Neuronal stem cell (in vitro differentiated cells): Measurements from ENCODE around the gene ABCC1.
"Not testable (repeated sequence)": the region's sequence is repeated elsewhere in the genome, so short reads cannot be mapped to it uniquely, and the experiment has no call there.

Source experiments
- DNase-seq: peaks from one replicate; pipeline ENCODE4 v3.0.0-alpha.2; 2013; ENCODE audit warnings: low spot score
- H2AFZ ChIP-seq: one replicate; pipeline ENCODE4 v1.6.1; 2013; ENCODE audit warnings: mild to moderate bottlenecking, low read length, inconsistent platforms
- H2AK5ac ChIP-seq: 2 replicates; pipeline ENCODE4 v1.6.1; 2013; ENCODE audit warnings: low read depth, mild to moderate bottlenecking, inconsistent platforms, low read length, moderate library complexity, mixed read lengths
- H2BK120ac ChIP-seq: 2 replicates; pipeline ENCODE4 v1.6.1; 2013; ENCODE audit warnings: low read depth, mild to moderate bottlenecking, inconsistent platforms, low read length, moderate library complexity, mixed read lengths
- H2BK12ac ChIP-seq: one replicate; pipeline ENCODE4 v1.6.1; 2013; ENCODE audit warnings: low read length, inconsistent platforms
- H2BK15ac ChIP-seq: 2 replicates; pipeline ENCODE4 v1.6.1; 2013; ENCODE audit warnings: mild to moderate bottlenecking, low read length, inconsistent platforms, mixed read lengths
- H2BK5ac ChIP-seq: one replicate; pipeline ENCODE4 v1.6.1; 2013; ENCODE audit warnings: inconsistent platforms, mild to moderate bottlenecking, low read length, moderate library complexity
- H3K14ac ChIP-seq: one replicate; pipeline ENCODE4 v1.6.1; 2013; ENCODE audit warnings: low read length, inconsistent platforms
- H3K18ac ChIP-seq: 2 replicates; pipeline ENCODE4 v1.6.1; 2013; ENCODE audit warnings: low read length, inconsistent platforms
- H3K23ac ChIP-seq: 2 replicates; pipeline ENCODE4 v1.6.1; 2013; ENCODE audit warnings: low read depth, mild to moderate bottlenecking, mixed read lengths, low read length, inconsistent platforms; ENCODE audit not compliant: poor library complexity
- H3K27ac ChIP-seq: replicated peaks from 3 replicates; pipeline ENCODE4 v1.5.1; 2013; ENCODE audit warnings: low read length, inconsistent platforms
- H3K27me3 ChIP-seq, 3 experiments: 2 replicates each; pipeline ENCODE4 v1.6.1; 2013; ENCODE audit warnings: low read length in 3 of 3, mild to moderate bottlenecking in 2 of 3, inconsistent platforms in 1 of 3, low read depth in 1 of 3, mixed read lengths in 1 of 3, moderate library complexity in 1 of 3; ENCODE audit not compliant: control insufficient read depth in 3 of 3, insufficient read depth in 3 of 3
- H3K36me3 ChIP-seq, 2 donors: replicated peaks in 1 of 2; 2 replicates each; pipeline ENCODE4 v1.6.1; 2013; ENCODE audit warnings: low read length in 2 of 2; ENCODE audit not compliant: control insufficient read depth in 2 of 2, insufficient read depth in 2 of 2
- H3K4ac ChIP-seq: 2 replicates; pipeline ENCODE4 v1.6.1; 2013; ENCODE audit warnings: inconsistent platforms, mild to moderate bottlenecking, low read length, moderate library complexity
- H3K4me1 ChIP-seq, 2 donors: 1 replicate in 1 of 2; 2 replicates in 1 of 2; pipeline ENCODE4 v1.6.1; 2013; ENCODE audit warnings: low read length in 2 of 2, low read depth in 1 of 2; ENCODE audit not compliant: control insufficient read depth in 2 of 2, insufficient read depth in 1 of 2
- H3K4me2 ChIP-seq: one replicate; pipeline ENCODE4 v1.6.1; 2013; ENCODE audit warnings: mild to moderate bottlenecking, low read length, inconsistent platforms; ENCODE audit not compliant: insufficient read depth, poor library complexity, severe bottlenecking
- H3K4me3 ChIP-seq, 2 donors: 2 replicates each; pipeline ENCODE4 v1.5.1; 2013; ENCODE audit warnings: low read length in 2 of 2, mild to moderate bottlenecking in 2 of 2, inconsistent platforms in 1 of 2, moderate library complexity in 1 of 2
- H3K79me1 ChIP-seq: one replicate; pipeline ENCODE4 v1.6.1; 2013; ENCODE audit warnings: low read depth, mild to moderate bottlenecking, inconsistent platforms, low read length, moderate library complexity
- H3K9ac ChIP-seq: one replicate; pipeline ENCODE4 v1.6.1; 2013; ENCODE audit warnings: mild to moderate bottlenecking, low read depth, low read length, inconsistent platforms; ENCODE audit not compliant: poor library complexity
- H3K9me3 ChIP-seq, 2 donors: replicated peaks in 1 of 2; 2 replicates each; pipeline versions ENCODE3 to v1.6.1; 2013; ENCODE audit warnings: low read length in 2 of 2, mild to moderate bottlenecking in 2 of 2, inconsistent platforms in 1 of 2, low read depth in 1 of 2, mixed read lengths in 1 of 2, moderate library complexity in 1 of 2; ENCODE audit not compliant: control insufficient read depth in 2 of 2, insufficient read depth in 1 of 2
- H4K8ac ChIP-seq: one replicate; pipeline ENCODE4 v1.6.1; 2013; ENCODE audit warnings: low read depth, mild to moderate bottlenecking, inconsistent platforms, low read length, moderate library complexity
- H4K91ac ChIP-seq: one replicate; pipeline ENCODE4 v1.6.1; 2013; ENCODE audit warnings: low read length, low read depth, mild to moderate bottlenecking, inconsistent platforms; ENCODE audit not compliant: poor library complexity
- WGBS, 2 donors: extraction: QIAGEN DNeasy Blood & Tissue Kit; methylation state at CpG; one replicate each; pipeline ENCODE4 v1.1.7; 2013; ENCODE audit warnings: missing lambda C conversion rate in 2 of 2, mixed read lengths in 1 of 2; ENCODE audit not compliant: insufficient read length in 2 of 2, insufficient replicate concordance in 1 of 2; ENCODE audit errors: extremely low coverage in 2 of 2; 5-methylcytosine and 5-hydroxymethylcytosine counted together

ABCC1 gene

DNA sequence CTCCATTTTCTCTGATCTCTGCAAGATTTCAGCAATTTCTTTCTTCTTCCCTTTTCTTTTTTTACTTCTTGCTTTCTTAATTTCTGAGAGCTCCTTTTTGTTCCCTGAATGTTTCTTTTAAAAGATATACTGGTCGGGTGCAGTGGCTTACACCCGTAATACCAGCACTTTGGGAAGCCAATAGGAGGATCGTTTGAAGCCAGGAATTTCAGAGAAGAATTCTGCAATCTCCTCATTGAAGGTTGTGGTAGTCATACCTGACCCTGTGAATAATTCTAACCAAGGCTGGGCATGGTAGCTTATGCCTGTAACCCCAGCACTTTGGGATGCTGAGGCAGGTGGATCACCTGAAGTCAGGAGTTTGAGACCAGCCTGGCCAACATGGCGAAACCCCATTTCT lies 15.6 kb upstream of the ABCC1 start:
- Histone ChIP-seq H3K27me3 (no peaks in the 10 kb centered on the region), H4K91ac (no peak overlapping the region), H3K9me3 (peaks cover 0 to 6% of the 10 kb centered on the region in 2 donors), H4K8ac (no peak overlapping the region), H2BK12ac (no peak overlapping the region), H3K14ac (no peak overlapping the region), H3K27ac (no peak overlapping the region), H3K4ac (no peak overlapping the region), H3K9ac (no peak overlapping the region), H3K4me2 (no peak overlapping the region), H2BK120ac (no peak overlapping the region), H3K4me3 (no peak overlapping the region), H2BK5ac (no peak overlapping the region), H3K4me1 (no peaks in the 10 kb centered on the region), H3K23ac (no peak overlapping the region), H3K79me1 (no peaks in the 10 kb centered on the region), H3K36me3 (no peaks in the 10 kb centered on the region), H2AK5ac (no peak overlapping the region), H3K18ac (no peak overlapping the region), H2AFZ (no peak overlapping the region), H2BK15ac (no peak overlapping the region)
- WGBS, 2 donors: no CpG with 5 or more reads among the region's 4 CpGs
- DNase-seq: no peak

DNA sequence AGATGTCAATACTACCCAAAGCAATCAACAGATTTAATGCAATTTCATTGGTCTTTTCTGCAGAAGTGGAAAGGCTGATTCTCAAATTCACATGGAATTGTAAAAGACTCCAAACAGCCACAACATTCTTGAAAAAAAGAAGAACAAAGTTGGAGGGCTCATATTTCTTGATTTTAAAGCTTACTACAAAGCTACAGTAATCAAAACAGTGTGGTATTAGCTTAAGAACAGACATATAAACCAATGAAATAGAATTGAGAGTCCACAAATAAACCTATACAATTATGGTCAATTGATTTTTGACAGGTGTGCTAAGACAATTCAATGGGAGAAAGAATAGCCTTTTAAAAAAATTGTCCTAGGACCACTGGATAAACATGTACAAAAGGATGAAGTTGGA lies 14.4 kb upstream of the ABCC1 start:
- no peak overlapping the region for H4K91ac ChIP-seq
- H2AFZ ChIP-seq: no peak overlapping the region
- H3K36me3 ChIP-seq: no peaks in the 10 kb centered on the region
- DNase-seq: no peak
- no peak overlapping the region for H2BK12ac ChIP-seq
- H3K14ac ChIP-seq: no peak overlapping the region
- H3K27ac ChIP-seq: no peak overlapping the region
- H3K79me1 ChIP-seq: no peaks in the 10 kb centered on the region
- H3K9me3 ChIP-seq: peaks cover 0 to 6% of the 10 kb centered on the region in 2 donors
- H2BK15ac ChIP-seq: no peak overlapping the region
- H3K4me2 ChIP-seq: no peak overlapping the region
- H3K9ac ChIP-seq: no peak overlapping the region
- no peak overlapping the region for H3K4me3 ChIP-seq
- no peaks in the 10 kb centered on the region for H3K27me3 ChIP-seq
- H3K18ac ChIP-seq: no peak overlapping the region
- H3K23ac ChIP-seq: no peak overlapping the region
- no peak overlapping the region for H2AK5ac ChIP-seq
- H4K8ac ChIP-seq: no peak overlapping the region
- no peaks in the 10 kb centered on the region for H3K4me1 ChIP-seq
- H2BK5ac ChIP-seq: no peak overlapping the region
- no peak overlapping the region for H2BK120ac ChIP-seq
- H3K4ac ChIP-seq: no peak overlapping the region

DNA sequence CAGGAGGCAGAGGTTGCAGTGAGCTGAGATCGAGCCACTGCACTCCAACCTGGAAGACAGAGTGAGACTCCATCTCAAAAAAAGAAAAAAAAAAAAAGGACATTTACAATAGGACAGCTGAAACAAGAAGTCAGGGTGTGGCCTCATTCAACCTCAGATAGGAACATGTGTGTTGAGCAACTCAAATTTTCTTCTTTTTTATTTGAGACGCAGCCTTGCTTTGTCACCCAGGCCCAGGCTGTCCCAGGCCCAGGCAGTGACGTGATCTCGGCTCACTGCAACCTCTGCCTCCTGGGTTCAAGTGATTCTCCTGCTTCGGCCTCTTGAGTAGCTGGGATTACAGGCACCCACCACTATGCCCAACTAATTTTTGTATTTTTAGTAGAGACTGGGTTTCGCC lies 12.6 kb upstream of the ABCC1 start:
- not testable (repeated sequence) for H3K36me3 ChIP-seq, DNase-seq, H3K23ac ChIP-seq, H3K4me3 ChIP-seq, H3K4me1 ChIP-seq, H2AFZ ChIP-seq, H3K9ac ChIP-seq, H3K79me1 ChIP-seq, H2AK5ac ChIP-seq, H4K91ac ChIP-seq, H3K27ac ChIP-seq, H2BK5ac ChIP-seq, H3K27me3 ChIP-seq, H3K9me3 ChIP-seq, H2BK15ac ChIP-seq, H3K4me2 ChIP-seq, H3K4ac ChIP-seq, H2BK120ac ChIP-seq, H4K8ac ChIP-seq, H3K18ac ChIP-seq, H2BK12ac ChIP-seq, H3K14ac ChIP-seq
- WGBS, 2 donors: no CpG with 5 or more reads among the region's 6 CpGs

DNA sequence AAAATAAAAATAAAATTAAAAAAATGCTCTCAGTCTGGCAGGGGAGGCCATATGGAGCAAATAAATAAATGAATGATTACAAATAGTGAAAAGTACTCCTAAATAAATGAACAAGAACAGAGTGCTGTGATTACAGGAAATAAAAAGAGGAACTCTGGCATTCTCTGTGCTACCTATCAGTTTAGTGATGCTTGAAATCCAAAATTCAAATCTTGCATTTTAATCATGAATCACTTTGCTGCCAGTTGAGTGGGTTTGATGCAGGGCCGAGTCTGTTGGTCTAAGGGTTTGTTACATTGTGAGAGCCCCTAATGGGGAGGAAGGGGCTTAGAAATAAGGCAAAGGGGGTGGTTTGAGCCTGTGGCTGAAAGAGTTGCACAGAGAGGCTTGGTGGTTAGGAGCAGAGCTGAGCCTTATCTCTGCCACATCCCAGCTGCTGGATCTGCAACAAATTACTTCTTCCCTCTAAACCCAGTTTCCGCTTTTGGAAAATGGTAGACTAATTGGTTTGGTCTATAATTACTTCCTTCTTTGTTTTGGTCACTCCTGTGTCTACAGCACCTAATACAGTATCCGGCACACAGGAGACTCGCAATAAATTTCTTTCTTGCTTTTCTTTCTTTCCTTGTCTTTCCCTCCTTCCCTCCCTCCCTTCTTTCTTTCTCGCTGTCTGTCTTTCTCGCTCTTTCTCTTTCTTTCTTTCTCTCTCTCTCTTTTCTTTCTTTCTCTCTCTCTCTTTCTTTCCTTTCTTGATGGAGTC lies 6.3 kb upstream of the ABCC1 start:
- H2BK5ac ChIP-seq: no peak overlapping the region

More for the DNA sequence above, 6.3 kb upstream of the ABCC1 start:
- WGBS, 2 donors: no CpG with 5 or more reads among the region's 6 CpGs
- H3K9ac ChIP-seq: no peak overlapping the region
- H3K9me3 ChIP-seq: no peaks in the 10 kb centered on the region
- no peak overlapping the region for H3K18ac ChIP-seq
- H3K4me3 ChIP-seq: no peak overlapping the region
- no peak overlapping the region for H2AK5ac ChIP-seq
- H4K8ac ChIP-seq: no peak overlapping the region
- no peak overlapping the region for H3K27ac ChIP-seq
- no peak overlapping the region for H2BK120ac ChIP-seq
- no peaks in the 10 kb centered on the region for H3K36me3 ChIP-seq
- DNase-seq: no peak
- no peaks in the 10 kb centered on the region for H3K4me1 ChIP-seq
- H2AFZ ChIP-seq: no peak overlapping the region
- H4K91ac ChIP-seq: no peak overlapping the region
- H2BK15ac ChIP-seq: no peak overlapping the region
- H3K4me2 ChIP-seq: no peak overlapping the region
- H3K14ac ChIP-seq: no peak overlapping the region
- H3K27me3 ChIP-seq: peaks cover 0 to 15% (median 0%) of the 10 kb centered on the region in 3 experiments
- H3K79me1 ChIP-seq: no peaks in the 10 kb centered on the region
- no peak overlapping the region for H3K23ac ChIP-seq
- H2BK12ac ChIP-seq: no peak overlapping the region
- H3K4ac ChIP-seq: no peak overlapping the region
